Activated naive CD4-positive, alpha-beta T cell treated with anti-CD3 and anti-CD28 coated beads, Interleukin-2, amount 10 ng/mL, durations not matched to agents 7 days and 5 days (primary cell): ENCODE measurements around the gene RRBP1.

Experiments
- CTCF ChIA-PET: fragments of 350-600 bp; sonication (Branson Sonifier 250); formaldehyde crosslinking; loops from one replicate; lab custom pipeline; 2021; ENCODE audit warnings: antibody characterized with exemption; lab: Charles Lee
- DNase-seq: peaks from one replicate; pipeline ENCODE4 v3.0.0-alpha.2; 2020
- H3K27ac Mint-ChIP-seq: one replicate; pipeline ENCODE4 v1.8.0; 2021; ENCODE audit warnings: mild to moderate bottlenecking, moderate library complexity, mixed read lengths
- H3K27me3 Mint-ChIP-seq: one replicate; pipeline ENCODE4 v1.8.0; 2021; ENCODE audit warnings: mild to moderate bottlenecking, mixed read lengths
- H3K36me3 Mint-ChIP-seq: one replicate; pipeline ENCODE4 v1.8.0; 2021; ENCODE audit warnings: mixed read lengths
- H3K4me1 Mint-ChIP-seq: one replicate; pipeline ENCODE4 v1.8.0; 2021; ENCODE audit warnings: mixed read lengths
- H3K4me3 Mint-ChIP-seq: one replicate; pipeline ENCODE4 v1.8.0; 2021; ENCODE audit warnings: mild to moderate bottlenecking, moderate library complexity, mixed read lengths
- H3K9me3 Mint-ChIP-seq: one replicate; pipeline ENCODE4 v1.8.0; 2021; ENCODE audit warnings: mixed read lengths

Gene RRBP1

DNA sequence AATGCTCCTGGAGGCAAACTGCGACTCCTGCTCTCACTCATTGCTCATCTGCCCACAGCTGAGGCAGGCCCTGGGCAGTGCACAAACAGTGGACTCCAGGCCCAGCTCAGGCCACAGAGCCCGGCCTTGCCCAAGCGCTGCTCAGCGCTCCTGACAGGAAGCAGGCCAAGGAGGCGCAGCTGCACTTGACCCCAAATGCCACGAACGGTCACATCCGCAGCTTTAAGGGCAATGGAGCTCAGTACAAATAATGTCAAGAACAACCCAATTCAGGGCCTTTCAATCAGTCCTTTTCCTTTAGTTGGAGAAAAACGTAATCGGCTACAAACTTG, 33.8 kb downstream of the RRBP1 start:
- CTCF ChIA-PET = interaction anchor here (1.1 to 2.6 kb wide), 3 partner anchors 38 to 144 kb away, joined by 3 to 10 read pairs (median 4); no protein-coding TSS in a partner anchor
- H3K4me1 Mint-ChIP-seq = peaks cover 11% of the 10 kb centered on the region
- no peaks in the 10 kb centered on the region for H3K9me3 Mint-ChIP-seq
- no peak overlapping the region for H3K27ac Mint-ChIP-seq
- H3K36me3 Mint-ChIP-seq = peaks cover 2% of the 10 kb centered on the region
- H3K27me3 Mint-ChIP-seq = no peaks in the 10 kb centered on the region
- DNase-seq = no peak
- no peak overlapping the region for H3K4me3 Mint-ChIP-seq

DNA sequence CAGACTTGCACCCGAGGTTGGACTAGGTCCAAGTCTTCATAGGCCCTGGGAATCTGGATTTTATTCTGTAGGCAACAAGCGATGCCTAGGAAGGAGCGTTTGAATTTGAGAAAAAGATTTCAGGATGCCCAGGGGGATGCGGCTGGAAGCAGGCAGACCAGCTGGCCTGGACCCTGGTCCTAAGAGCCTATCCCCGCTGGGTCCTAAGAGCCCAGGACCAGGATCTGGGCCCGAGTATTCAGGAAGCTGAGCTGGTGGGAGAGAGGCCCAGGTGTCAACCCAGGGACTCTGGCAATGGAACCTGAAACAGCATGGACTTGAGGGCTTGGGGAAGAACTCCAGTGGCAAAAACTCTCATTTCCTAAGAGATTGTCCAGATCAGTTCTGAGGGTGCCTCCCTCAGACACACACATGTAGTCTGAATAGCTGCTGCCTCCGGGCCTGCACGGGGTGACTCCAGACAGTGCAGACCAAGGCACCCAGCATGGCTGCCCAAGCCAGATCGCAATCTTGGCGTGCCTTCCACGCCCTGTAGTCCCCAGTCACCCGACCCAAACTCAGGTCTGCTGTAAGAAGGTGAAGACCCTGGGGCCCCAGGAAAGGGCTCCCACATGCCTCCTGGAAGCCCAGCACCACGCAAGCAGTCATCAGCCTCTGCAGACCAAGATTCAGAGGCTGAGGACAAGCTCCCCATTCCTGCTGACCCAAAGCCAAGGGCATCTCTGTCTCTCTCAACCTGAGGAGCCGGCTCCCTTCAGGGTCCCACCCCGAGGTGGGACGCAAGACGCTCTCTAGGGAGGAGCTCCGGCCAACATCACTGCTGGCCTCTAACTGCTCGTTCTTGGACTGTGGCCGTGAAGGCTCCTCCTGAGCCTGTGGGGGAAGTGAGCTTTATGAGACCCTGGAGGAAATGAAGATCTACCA, 34.4 kb downstream of the RRBP1 start:
- Mint-ChIP-seq H3K27me3 (no peaks in the 10 kb centered on the region), H3K9me3 (no peaks in the 10 kb centered on the region), H3K4me3 (no peak overlapping the region), H3K36me3 (peaks cover 2% of the 10 kb centered on the region), H3K4me1 (peaks cover 11% of the 10 kb centered on the region), H3K27ac (no peak overlapping the region)
- no peak for DNase-seq
- CTCF ChIA-PET = interaction anchor here (1.1 to 2.6 kb wide), 3 partner anchors 37 to 143 kb away, joined by 3 to 10 read pairs (median 4); no protein-coding TSS in a partner anchor

DNA sequence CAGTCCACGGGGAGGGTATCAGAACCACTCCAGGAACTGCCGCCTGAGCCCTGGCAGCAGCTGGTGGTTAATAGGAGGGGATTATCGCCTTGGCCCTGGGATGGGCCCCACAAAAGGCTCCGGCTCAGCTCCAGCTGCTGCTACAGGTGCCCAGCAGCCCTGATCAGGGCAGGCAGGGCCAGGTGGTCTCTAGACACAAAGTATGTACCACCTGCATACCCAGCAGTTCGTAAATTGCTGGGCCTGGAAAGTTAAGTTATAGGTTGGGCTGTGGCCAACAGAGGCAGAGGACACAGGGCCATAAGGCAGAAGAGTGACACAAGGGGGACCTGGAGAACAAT, 35.1 kb downstream of the RRBP1 start:
- H3K27me3 Mint-ChIP-seq = no peaks in the 10 kb centered on the region
- CTCF ChIA-PET = no interaction called here
- DNase-seq = no peak
- peaks cover 2% of the 10 kb centered on the region for H3K36me3 Mint-ChIP-seq
- no peak overlapping the region for H3K27ac Mint-ChIP-seq
- H3K9me3 Mint-ChIP-seq = no peaks in the 10 kb centered on the region
- H3K4me1 Mint-ChIP-seq = peaks cover 11% of the 10 kb centered on the region
- H3K4me3 Mint-ChIP-seq = no peak overlapping the region

DNA sequence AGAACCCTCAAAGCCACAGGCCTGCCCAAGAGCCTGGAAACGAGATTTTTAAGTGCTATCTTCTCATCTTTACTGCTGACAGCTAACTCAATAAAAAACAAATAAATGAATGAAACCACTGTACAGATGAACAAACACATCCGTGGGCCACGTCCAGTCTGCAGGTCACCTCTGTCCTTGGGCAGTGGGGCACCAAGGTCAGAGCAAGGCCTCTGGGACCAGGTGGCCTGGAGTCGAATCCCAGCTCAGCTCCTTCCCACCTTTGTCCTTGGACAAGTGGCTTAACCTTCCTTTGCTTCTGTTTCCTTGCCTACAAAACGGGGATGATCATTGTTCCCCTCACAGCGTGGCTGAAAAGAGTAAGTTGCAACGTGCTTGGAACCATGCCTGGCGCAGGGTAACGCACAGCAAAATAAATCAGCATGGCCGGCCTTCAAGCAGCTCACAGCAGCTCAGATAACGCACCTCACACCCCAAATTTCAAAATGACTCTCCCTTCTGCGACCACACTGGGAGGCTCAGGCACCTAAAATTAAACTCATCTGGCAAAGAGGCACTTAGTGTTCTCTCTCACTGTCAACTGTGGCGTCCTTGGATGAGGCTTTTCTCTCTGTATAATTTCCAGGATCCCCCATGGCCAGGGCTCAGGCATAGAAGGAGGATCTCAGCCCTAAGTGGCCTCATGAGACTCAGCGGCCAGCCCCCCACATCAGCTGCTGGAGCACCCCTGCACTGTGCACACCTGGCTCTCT, 35.7 kb downstream of the RRBP1 start:
- Mint-ChIP-seq H3K4me3 (no peak overlapping the region), H3K9me3 (no peaks in the 10 kb centered on the region), H3K27ac (no peak overlapping the region), H3K4me1 (peaks cover 11% of the 10 kb centered on the region), H3K36me3 (peaks cover 2% of the 10 kb centered on the region), H3K27me3 (no peaks in the 10 kb centered on the region)
- no peak for DNase-seq
- CTCF ChIA-PET = interaction anchor here (0.6 kb wide), 1 partner anchor 11 kb away, joined by 3 read pairs; no protein-coding TSS in a partner anchor

DNA sequence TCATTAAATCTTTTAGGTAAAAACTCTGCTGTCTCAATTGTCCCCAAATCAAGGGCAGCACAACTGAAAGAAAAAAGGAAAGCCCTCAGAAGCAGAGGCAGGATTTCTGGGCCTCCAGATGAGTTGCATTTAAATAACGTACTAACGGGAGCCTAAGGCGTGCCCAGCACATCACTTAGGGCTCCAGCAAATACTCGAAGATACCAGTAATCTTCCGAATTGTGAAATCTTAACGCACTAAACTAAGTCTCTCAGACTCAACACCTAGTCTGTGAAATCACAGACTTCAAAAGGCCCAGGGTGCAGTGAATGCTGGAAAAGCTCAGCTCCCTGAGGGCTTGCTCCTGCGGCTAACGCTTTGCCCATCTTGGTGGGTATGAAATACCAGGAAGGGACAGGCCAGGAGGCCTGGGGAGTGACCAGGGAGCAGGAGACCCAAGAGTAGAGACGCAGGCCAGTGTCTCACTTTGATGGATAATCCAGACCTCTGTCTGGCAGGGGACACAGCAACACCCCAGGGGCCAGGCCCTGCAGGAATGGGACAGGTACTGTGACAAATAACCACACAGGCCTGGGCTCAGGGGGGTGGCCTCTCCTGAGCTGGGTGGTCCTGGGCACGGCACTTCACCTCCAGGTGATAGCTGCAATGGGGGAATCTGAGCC, 36.4 kb downstream of the RRBP1 start:
- DNase-seq = no peak
- Mint-ChIP-seq H3K9me3 (no peaks in the 10 kb centered on the region), H3K36me3 (peaks cover 2% of the 10 kb centered on the region), H3K4me1 (peaks cover 11% of the 10 kb centered on the region), H3K27ac (peak overlapping the region; percentile 25), H3K27me3 (no peaks in the 10 kb centered on the region), H3K4me3 (no peak overlapping the region)
- CTCF ChIA-PET = interaction anchor here (0.6 kb wide), 1 partner anchor 12 kb away, joined by 3 read pairs; no protein-coding TSS in a partner anchor

DNA sequence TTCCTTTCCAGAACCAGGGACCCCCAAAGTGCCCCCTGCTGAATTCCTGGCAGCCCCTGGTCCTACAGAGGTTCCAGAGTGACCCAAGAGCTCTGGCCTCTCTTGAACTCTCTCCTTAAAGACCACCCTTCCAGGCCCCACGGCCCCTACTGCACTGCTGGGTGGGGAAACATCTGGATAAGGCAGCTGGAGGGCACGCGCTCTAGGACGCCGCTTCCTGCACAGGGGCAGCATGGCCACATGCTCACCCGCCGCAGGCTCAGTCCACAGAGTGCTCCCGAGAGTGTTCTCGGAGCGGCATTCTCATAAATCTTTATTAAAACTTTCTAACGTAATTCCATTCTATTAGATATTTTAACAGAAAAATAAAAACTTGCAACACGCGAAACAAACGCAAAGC, 37.0 kb downstream of the RRBP1 start:
- H3K4me1 Mint-ChIP-seq = peaks cover 11% of the 10 kb centered on the region
- no peak overlapping the region for H3K27ac Mint-ChIP-seq
- no peak overlapping the region for H3K4me3 Mint-ChIP-seq
- peaks cover 2% of the 10 kb centered on the region for H3K36me3 Mint-ChIP-seq
- no peak for DNase-seq
- CTCF ChIA-PET = no interaction called here
- no peaks in the 10 kb centered on the region for H3K27me3 Mint-ChIP-seq
- no peaks in the 10 kb centered on the region for H3K9me3 Mint-ChIP-seq

DNA sequence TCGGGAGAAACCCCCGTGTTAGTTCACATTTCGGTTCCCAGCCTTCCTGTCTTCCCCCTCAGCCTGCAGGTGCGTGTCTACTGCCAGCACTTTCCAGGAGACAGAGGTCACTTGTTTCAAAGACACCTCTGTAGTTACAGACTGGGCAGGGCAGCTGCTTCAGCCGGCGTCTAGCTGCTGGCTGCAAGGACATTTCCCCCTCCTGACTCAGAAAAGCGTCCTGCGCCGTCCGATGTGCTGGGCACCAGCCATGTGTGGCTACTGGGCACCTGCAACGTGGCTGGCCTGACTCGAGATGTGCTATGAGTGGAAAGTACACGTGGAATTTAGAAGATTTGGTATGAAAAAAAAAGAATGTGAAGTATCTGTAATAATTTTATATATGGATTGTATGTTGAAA, 37.6 kb downstream of the RRBP1 start:
- H3K36me3 Mint-ChIP-seq = peaks cover 2% of the 10 kb centered on the region
- no peak for DNase-seq
- no peak overlapping the region for H3K27ac Mint-ChIP-seq
- no peaks in the 10 kb centered on the region for H3K27me3 Mint-ChIP-seq
- no peaks in the 10 kb centered on the region for H3K9me3 Mint-ChIP-seq
- CTCF ChIA-PET = no interaction called here
- no peak overlapping the region for H3K4me3 Mint-ChIP-seq
- H3K4me1 Mint-ChIP-seq = peaks cover 7% of the 10 kb centered on the region

DNA sequence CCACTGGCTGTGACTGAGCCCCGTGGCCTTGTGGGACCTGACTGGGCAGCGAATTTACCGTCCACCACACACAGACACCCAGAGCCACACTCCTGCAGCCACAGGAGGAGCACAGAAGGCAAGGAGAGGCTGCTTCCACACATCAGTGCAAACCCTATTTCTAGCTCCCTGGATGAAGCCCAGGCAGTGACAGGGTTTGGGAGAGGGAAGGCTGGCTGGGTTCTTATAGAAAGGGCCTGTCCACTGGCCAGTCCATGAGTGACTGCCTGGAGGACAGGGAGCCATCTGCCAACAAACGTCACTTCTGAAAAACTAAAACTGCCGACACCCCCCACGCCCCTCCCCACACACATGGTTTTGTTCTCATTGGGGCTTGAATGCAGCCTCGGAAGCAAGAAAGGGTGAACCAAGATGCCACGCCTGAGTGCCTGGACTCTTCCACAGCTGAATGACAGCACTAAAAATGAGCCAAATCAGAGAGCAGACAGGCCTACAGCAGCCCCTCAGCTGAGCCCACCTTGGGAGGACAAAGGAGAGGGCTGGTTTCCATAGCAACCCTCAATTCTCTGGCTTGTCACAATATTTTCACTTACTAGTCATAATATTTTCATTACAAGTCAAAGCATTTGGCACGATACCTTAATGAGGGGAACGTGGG, 38.4 kb downstream of the RRBP1 start:
- Mint-ChIP-seq H3K4me1 (peaks cover 1% of the 10 kb centered on the region), H3K27ac (no peak overlapping the region), H3K9me3 (no peaks in the 10 kb centered on the region), H3K27me3 (no peaks in the 10 kb centered on the region), H3K4me3 (no peak overlapping the region), H3K36me3 (peaks cover 1% of the 10 kb centered on the region)
- CTCF ChIA-PET = no interaction called here
- DNase-seq = no peak

DNA sequence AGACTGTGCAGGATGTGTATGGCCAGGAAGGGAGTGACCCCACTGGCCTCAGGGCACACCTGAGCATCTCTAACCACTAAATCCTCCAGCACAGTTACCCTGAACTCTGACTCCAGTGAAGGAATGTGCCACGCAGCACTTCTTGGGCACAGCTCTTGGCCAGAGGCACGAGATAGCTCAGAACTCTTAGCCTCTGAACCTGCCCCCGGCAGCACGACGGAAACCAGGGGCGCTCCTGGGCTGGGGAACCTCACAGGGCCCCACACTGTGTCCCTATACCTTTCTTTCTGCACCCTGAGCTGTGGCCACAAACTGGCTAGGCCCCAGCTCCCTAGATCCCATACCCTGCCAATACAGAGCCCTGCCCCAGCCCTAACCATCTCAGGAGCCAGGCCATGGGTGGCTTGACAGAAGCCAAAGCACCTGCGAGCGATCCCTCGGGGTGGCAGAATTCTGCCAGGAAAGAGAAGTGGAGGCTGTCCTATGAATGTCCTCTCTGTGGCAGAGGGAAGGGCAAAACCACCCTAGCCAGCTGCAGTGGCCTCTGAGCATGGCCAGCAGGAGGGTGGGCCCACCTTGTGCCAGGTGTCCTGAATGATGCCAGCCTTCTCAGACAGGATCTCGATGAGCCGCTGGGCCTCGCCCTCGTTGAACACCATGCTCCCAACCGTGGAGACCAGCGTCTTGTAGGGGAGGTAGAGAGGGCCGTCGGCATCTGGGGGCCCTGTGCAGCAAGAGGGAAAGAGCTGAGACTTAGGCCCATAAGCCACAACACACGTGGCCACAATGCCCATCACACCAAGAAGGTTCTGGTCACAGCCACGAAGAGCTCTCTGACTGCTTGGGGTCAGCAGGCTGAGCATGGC, 39.4 kb downstream of the RRBP1 start:
- no peak overlapping the region for H3K27ac Mint-ChIP-seq
- CTCF ChIA-PET = no interaction called here

DNA sequence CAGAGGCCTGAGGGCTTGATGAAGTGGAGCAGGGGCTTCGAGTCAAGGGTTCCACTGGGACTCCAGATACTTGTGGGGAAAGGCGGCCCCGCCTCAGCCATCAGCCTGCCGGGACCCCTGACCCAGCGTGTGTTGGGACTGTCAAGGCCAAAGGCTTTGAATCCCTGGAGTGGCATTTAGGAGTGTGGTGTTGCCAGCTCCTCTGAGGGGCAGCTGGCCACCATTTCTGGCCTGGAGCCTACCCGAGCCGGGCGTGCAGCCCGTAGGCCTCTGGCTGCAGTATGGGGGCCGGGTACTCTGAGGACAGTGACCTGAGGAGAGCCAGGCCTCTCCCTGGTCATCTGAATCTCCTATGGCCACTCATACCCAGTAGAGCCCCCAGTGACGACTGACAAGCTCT, 40.0 kb downstream of the RRBP1 start:
- Mint-ChIP-seq H3K4me1 (no peaks in the 10 kb centered on the region), H3K4me3 (no peak overlapping the region), H3K36me3 (peaks cover 3% of the 10 kb centered on the region), H3K27me3 (no peaks in the 10 kb centered on the region), H3K9me3 (no peaks in the 10 kb centered on the region), H3K27ac (no peak overlapping the region)
- no peak for DNase-seq
- CTCF ChIA-PET = no interaction called here

More for the DNA sequence above, 39.4 kb downstream of the RRBP1 start:
- Mint-ChIP-seq H3K4me1 (no peaks in the 10 kb centered on the region), H3K27me3 (no peaks in the 10 kb centered on the region), H3K36me3 (peaks cover 2% of the 10 kb centered on the region), H3K4me3 (no peak overlapping the region), H3K9me3 (no peaks in the 10 kb centered on the region)
- DNase-seq = no peak

DNA sequence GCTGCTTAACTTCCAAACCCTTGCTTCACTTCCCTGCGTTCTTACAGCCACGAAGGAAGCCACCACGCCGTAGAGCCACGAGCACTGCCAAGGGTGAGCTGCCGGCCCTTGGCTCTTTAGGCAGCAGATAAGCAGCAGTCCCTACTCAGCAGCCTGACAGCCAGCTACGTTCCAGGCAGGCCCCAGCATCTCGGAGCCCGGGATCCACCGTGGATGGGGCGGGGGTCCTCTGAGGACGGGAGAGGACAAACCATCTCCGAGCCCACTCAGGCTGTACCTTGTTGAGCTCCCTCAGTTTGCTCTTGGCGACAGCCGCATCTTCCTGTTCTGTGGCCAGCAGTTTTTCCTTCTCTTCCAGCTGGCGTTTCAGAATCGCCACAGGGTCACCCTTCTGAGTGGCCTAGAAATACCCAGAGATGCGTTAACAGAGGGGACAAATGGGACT, 40.5 kb downstream of the RRBP1 start:
- H3K27ac Mint-ChIP-seq = no peak overlapping the region
- no peak overlapping the region for H3K4me3 Mint-ChIP-seq
- H3K36me3 Mint-ChIP-seq = peaks cover 3% of the 10 kb centered on the region
- no peaks in the 10 kb centered on the region for H3K27me3 Mint-ChIP-seq
- CTCF ChIA-PET = no interaction called here
- H3K4me1 Mint-ChIP-seq = no peaks in the 10 kb centered on the region
- no peaks in the 10 kb centered on the region for H3K9me3 Mint-ChIP-seq
- DNase-seq = no peak

DNA sequence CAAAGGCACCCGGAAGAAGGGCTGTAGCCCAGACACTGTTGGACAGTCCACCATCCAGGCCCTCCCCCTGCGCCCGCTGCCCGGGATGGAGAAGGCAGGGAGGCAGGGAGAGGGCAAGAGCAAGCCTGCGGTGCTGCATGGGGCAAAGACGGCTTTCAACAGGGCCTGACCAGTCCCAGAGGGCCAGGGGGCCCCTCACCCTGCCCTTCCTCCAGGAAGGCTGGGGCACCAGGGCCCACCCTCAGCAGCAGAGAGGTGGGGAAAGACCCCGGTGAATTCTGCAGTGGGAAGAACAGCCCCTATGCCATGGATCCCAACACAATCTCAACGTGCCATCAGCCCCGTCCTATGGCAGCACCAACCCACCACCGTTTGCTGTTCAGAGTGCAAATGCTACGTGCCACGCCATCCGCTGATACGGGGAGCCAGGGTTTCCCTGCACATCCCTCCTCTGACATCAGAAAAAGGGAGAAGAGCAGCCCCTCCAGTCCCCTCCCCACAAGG, 41.1 kb downstream of the RRBP1 start:
- no peaks in the 10 kb centered on the region for H3K27me3 Mint-ChIP-seq
- no peaks in the 10 kb centered on the region for H3K4me1 Mint-ChIP-seq
- H3K27ac Mint-ChIP-seq = no peak overlapping the region
- CTCF ChIA-PET = no interaction called here
- peaks cover 7% of the 10 kb centered on the region for H3K36me3 Mint-ChIP-seq
- no peak overlapping the region for H3K4me3 Mint-ChIP-seq
- H3K9me3 Mint-ChIP-seq = no peaks in the 10 kb centered on the region
- no peak for DNase-seq
